ENCODE data around the gene DTYMK. TPM values are rescaled to one million over a fixed set of nuclear protein-coding genes. Genes with fewer than 3 reads are reported as not detected.

The DTYMK gene
- total and polyA plus RNA-seq, 2 donors (not counting 1 experiment from before 2014, with no cell fraction given): 19.5 to 26.3 TPM

DNA sequence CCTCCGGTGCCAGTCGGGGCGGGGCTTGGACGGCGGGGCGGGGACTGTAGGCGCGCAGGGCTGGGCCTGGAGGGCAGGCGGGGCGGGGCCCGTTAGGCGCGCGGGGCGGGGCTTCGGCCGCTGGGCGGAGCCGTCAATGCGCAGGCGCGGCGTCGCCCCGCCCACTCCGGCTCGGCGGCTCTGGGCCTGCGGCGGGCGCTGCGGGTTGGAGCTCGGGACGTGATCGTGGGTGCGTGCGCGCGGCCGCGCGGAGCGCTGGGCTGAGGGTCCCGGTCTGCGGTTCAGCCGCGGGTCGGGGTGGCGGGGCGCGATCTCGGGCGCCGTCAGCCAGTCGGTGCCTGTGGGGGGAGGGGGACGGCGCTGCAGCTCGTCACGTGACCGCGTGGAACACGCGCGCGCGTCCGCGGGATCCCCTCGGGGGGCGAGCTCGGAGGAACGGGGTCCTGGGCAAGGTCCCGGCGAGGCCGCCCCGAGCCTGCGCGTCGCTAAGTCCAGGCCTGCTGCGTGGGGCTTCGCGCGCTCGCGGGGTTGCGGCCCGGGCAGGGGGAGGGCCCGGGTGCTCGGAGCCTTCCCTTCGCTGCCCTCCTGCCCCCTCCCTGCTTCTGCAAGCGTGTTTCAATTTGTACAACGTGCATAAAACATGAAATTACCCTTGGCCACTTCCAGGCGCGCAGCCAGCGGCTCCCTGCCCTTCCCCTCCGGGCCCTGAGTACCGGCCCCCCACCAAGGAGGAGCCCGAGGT, 48.0 kb upstream of the DTYMK start, which contains the start of gene D2HGDH:
TSS of gene D2HGDH (plus strand) at position 164 of the 742 bp plus-strand sequence. CDS start 595 bp downstream, outside the sequence.
- Histone ChIP-seq H2AFZ (ENCODE audit: insufficient read depth, low read depth, low read length, poor library complexity, severe bottlenecking) (peak within 1 kb of the TSS; percentile 92), H3K4me1 (ENCODE audit: control insufficient read depth in 2 of 2, insufficient read depth in 2 of 2, low read length in 2 of 2) (peaks cover 4 to 30% of the 10 kb centered on the region in 2 donors), H3K4me2 (replicated peaks; ENCODE audit: low read depth, low read length, poor library complexity, severe bottlenecking) (peak within 1 kb of the TSS; percentile 90), H4K20me1 (ENCODE audit: control insufficient read depth, insufficient read depth, low read length, poor library complexity, severe bottlenecking) (no peaks in the 10 kb centered on the region), H3K27ac (ENCODE audit: low read length in 2 of 2) (peak within 1 kb of the TSS; percentile 40 to 84), H3K36me3 (replicated peaks in 1 of 2; ENCODE audit: control extremely low read depth in 1 of 2, control insufficient read depth in 1 of 2, extremely low read depth in 1 of 2, insufficient read depth in 2 of 2, low read length in 1 of 2) (no peaks in the 10 kb centered on the region), H3K79me2 (ENCODE audit: control insufficient read depth, insufficient read depth, low read length) (peaks cover 12% of the 10 kb centered on the region), H3K9ac (ENCODE audit: low read length) (peak within 1 kb of the TSS; percentile 86), H3K9me3 (ENCODE audit: control extremely low read depth in 1 of 3, control insufficient read depth in 2 of 3, insufficient read depth in 1 of 3, low read length in 2 of 3) (peaks cover 0 to 5% (median 0%) of the 10 kb centered on the region in 3 donors), H3K27me3 (replicated peaks in 1 of 4; ENCODE audit: control extremely low read depth in 1 of 4, control insufficient read depth in 3 of 4, insufficient read depth in 4 of 4, low read length in 3 of 4) (no peaks in the 10 kb centered on the region), H3K4me3 (ENCODE audit: control extremely low read depth in 1 of 5, extremely low read depth in 1 of 5, insufficient read depth in 1 of 5, low read depth in 2 of 5, low read length in 4 of 5) (peak within 1 kb of the TSS; percentile 5 to 94 (median 83))
- H3K9me3 Mint-ChIP-seq (ENCODE audit: insufficient read depth): no peaks in the 10 kb centered on the region
- TF ChIP-seq EZH2 (IDR thresholded peaks at IDR 0.05; ENCODE audit: borderline replicate concordance, insufficient read depth, low read depth, low read length, poor library complexity, severe bottlenecking): no peak
- TF ChIP-seq, protein P1, sequence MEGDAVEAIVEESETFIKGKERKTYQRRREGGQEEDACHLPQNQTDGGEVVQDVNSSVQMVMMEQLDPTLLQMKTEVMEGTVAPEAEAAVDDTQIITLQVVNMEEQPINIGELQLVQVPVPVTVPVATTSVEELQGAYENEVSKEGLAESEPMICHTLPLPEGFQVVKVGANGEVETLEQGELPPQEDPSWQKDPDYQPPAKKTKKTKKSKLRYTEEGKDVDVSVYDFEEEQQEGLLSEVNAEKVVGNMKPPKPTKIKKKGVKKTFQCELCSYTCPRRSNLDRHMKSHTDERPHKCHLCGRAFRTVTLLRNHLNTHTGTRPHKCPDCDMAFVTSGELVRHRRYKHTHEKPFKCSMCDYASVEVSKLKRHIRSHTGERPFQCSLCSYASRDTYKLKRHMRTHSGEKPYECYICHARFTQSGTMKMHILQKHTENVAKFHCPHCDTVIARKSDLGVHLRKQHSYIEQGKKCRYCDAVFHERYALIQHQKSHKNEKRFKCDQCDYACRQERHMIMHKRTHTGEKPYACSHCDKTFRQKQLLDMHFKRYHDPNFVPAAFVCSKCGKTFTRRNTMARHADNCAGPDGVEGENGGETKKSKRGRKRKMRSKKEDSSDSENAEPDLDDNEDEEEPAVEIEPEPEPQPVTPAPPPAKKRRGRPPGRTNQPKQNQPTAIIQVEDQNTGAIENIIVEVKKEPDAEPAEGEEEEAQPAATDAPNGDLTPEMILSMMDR (IDR thresholded peaks at IDR 0.05): no peak
- intact Hi-C loops (cut with micrococcal nuclease): loop anchor here (1.0 kb wide), 5 partner anchors 32 to 376 kb away; partner anchors contain the start of genes DTYMK and ING5
- ChIA-PET CTCF (interaction anchor here (0.8 to 5.8 kb wide), 8 partner anchors 13 to 144 kb away, joined by 3 to 41 read pairs (median 6); partner anchors contain the start of gene ING5), POLR2A (interaction anchor here (0.6 to 2.9 kb wide), 7 partner anchors 33 to 1174 kb away, joined by 3 to 30 read pairs (median 4); partner anchors contain the start of genes ATG4B, DTYMK, ING5 and THAP4)
- H3K4me3 Mint-ChIP-seq: peak within 1 kb of the TSS; percentile 92
- ATAC-seq (ENCODE audit: low read depth) (peak; percentile 96), DNase-seq (peak; percentile 93)
- H3K27me3 Mint-ChIP-seq: no peaks in the 10 kb centered on the region
- H3K4me1 Mint-ChIP-seq: peaks cover 38% of the 10 kb centered on the region
- WGBS (ENCODE audit: insufficient coverage): under 1% methylated on average over 98 of the region's 98 CpGs
- peak within 1 kb of the TSS; percentile 81 for H3K27ac Mint-ChIP-seq
